Common myeloid progenitor, CD34-positive (primary cell): ENCODE results near the gene PFN3.

Source experiments
- CTCF ChIA-PET: fragments of 350-600 bp; sonication (Branson Sonifier 250); formaldehyde crosslinking; loops from one replicate; lab custom pipeline; 2021; ENCODE audit warnings: antibody characterized with exemption; lab: Charles Lee
- POLR2A ChIA-PET: fragments of 350-600 bp; sonication (Branson Sonifier 250); formaldehyde crosslinking; loops from one replicate; lab custom pipeline; 2021; ENCODE audit warnings: antibody characterized with exemption; lab: Charles Lee
- DNase-seq, 3 donors: peaks; one replicate each; pipeline versions ENCODE4 v3.0.0 to v3.0.0-alpha.2; 2013
- H3K27ac ChIP-seq, 2 experiments: 1 replicate in 1 of 2; 2 replicates in 1 of 2; pipeline ENCODE4 v1.7.0; 2013; ENCODE audit warnings: inconsistent platforms in 2 of 2, low read length in 2 of 2, mild to moderate bottlenecking in 2 of 2, low read depth in 1 of 2, moderate library complexity in 1 of 2; ENCODE audit not compliant: severe bottlenecking in 2 of 2, insufficient read depth in 1 of 2, poor library complexity in 1 of 2
- H3K27me3 ChIP-seq, 5 experiments: replicated peaks in 2 of 5; 1 replicate in 3 of 5; 2 replicates in 2 of 5; pipeline versions ENCODE4 v1.6.1 to v1.7.0; 2013; ENCODE audit warnings: low read length in 4 of 5, mild to moderate bottlenecking in 2 of 5, moderate library complexity in 2 of 5, inconsistent platforms in 1 of 5; ENCODE audit not compliant: insufficient read depth in 5 of 5, control insufficient read depth in 4 of 5
- H3K36me3 ChIP-seq, 4 experiments: 1 replicate in 2 of 4; 2 replicates in 2 of 4; pipeline versions ENCODE4 v1.6.1 to v1.7.0; 2013; ENCODE audit warnings: low read length in 3 of 4, control low read depth in 1 of 4, mild to moderate bottlenecking in 1 of 4; ENCODE audit not compliant: control insufficient read depth in 4 of 4, insufficient read depth in 4 of 4
- H3K4me1 ChIP-seq, 4 experiments: 1 replicate in 3 of 4; 2 replicates in 1 of 4; pipeline versions ENCODE4 v1.6.1 to v1.7.1; 2013; ENCODE audit warnings: low read length in 3 of 4, mild to moderate bottlenecking in 3 of 4, control low read depth in 1 of 4, inconsistent platforms in 1 of 4, moderate library complexity in 1 of 4; ENCODE audit not compliant: control insufficient read depth in 4 of 4, insufficient read depth in 4 of 4; ENCODE audit errors: control extremely low read depth in 1 of 4
- H3K4me3 ChIP-seq, 7 experiments: 1 replicate in 4 of 7; 2 replicates in 3 of 7; pipeline versions ENCODE4 v1.5.1 to v1.7.0; 2013; ENCODE audit warnings: mild to moderate bottlenecking in 7 of 7, low read length in 6 of 7, moderate library complexity in 6 of 7, inconsistent platforms in 2 of 7, low read depth in 2 of 7, control low read depth in 1 of 7; ENCODE audit not compliant: insufficient read depth in 4 of 7, control insufficient read depth in 1 of 7; ENCODE audit errors: extremely low read depth in 1 of 7
- H3K9me3 ChIP-seq, 5 experiments: 1 replicate in 4 of 5; 2 replicates in 1 of 5; pipeline versions ENCODE4 v1.6.1 to v1.7.1; 2013; ENCODE audit warnings: low read length in 4 of 5, mild to moderate bottlenecking in 2 of 5, inconsistent platforms in 1 of 5, low read depth in 1 of 5, moderate library complexity in 1 of 5; ENCODE audit not compliant: control insufficient read depth in 4 of 5, insufficient read depth in 2 of 5; ENCODE audit errors: control extremely low read depth in 1 of 5
- WGBS: methylation state at CpG from one replicate; pipeline ENCODE4 v1.1.5; 2013; ENCODE audit not compliant: insufficient coverage; 5-methylcytosine and 5-hydroxymethylcytosine counted together

Gene PFN3

GRCh38 chr5:177446200-177447065 lies 46.0 kb upstream of the PFN3 start, which contains the start of gene PRR7:
PRR7 (plus strand) TSS chr5:177446814; CDS start chr5:177455068, 8,254 bp downstream.
- CTCF ChIA-PET = interaction anchor here (0.9 to 26.2 kb wide), 8 partner anchors 8 to 85 kb away, joined by 3 to 509 read pairs (median 54); partner anchors contain the start of genes DOK3, F12, GRK6 and PFN3
- Histone ChIP-seq H3K27me3 (no peaks in the 10 kb centered on the region), H3K27ac (no peak within 1 kb of the TSS), H3K4me3 (peak within 1 kb of the TSS; percentile 16 to 79 (median 55)), H3K9me3 (no peaks in the 10 kb centered on the region), H3K36me3 (peaks cover 0 to 23% (median 13%) of the 10 kb centered on the region in 4 experiments), H3K4me1 (peaks cover 0 to 41% (median 25%) of the 10 kb centered on the region in 4 experiments)
- WGBS = 0% methylated on average over 85 of the region's 89 CpGs
- peak; percentile 47 to 84 (median 76) for DNase-seq
- POLR2A ChIA-PET = interaction anchor here (1.0 to 5.9 kb wide), 4 partner anchors 8 to 42 kb away, joined by 3 to 34 read pairs (median 14); no protein-coding TSS in a partner anchor

GRCh38 chr5:177445917-177446199 lies 45.4 kb upstream of the PFN3 start:
- H3K27me3 ChIP-seq = no peaks in the 10 kb centered on the region
- H3K4me1 ChIP-seq = peaks cover 0 to 41% (median 25%) of the 10 kb centered on the region in 4 experiments
- no peaks in the 10 kb centered on the region for H3K9me3 ChIP-seq
- CTCF ChIA-PET = interaction anchor here (0.9 to 26.2 kb wide), 7 partner anchors 9 to 84 kb away, joined by 3 to 509 read pairs (median 104); partner anchors contain the start of genes DOK3, F12, GRK6 and PFN3
- H3K4me3 ChIP-seq = peak overlapping the region in 6 of 7 experiments; percentile 48 to 79 (median 61)
- peaks cover 0 to 29% (median 16%) of the 10 kb centered on the region in 4 experiments for H3K36me3 ChIP-seq
- POLR2A ChIA-PET = interaction anchor here (1.0 to 5.9 kb wide), 3 partner anchors 9 to 41 kb away, joined by 6 to 34 read pairs (median 21); no protein-coding TSS in a partner anchor
- H3K27ac ChIP-seq = no peak overlapping the region
- 0% methylated on average over 1 of the region's 8 CpGs for WGBS
- DNase-seq = no peak

GRCh38 chr5:177445052-177445916 lies 44.8 kb upstream of the PFN3 start:
- POLR2A ChIA-PET = interaction anchor here (1.2 to 5.9 kb wide), 4 partner anchors 9 to 52 kb away, joined by 4 to 34 read pairs (median 14); partner anchors contain the start of gene PDLIM7
- peak in 1 of 3 donors; percentile 39 for DNase-seq
- peaks cover 0 to 35% (median 20%) of the 10 kb centered on the region in 4 experiments for H3K36me3 ChIP-seq

GRCh38 chr5:177444106-177445051 lies 43.9 kb upstream of the PFN3 start:
- 95% methylated on average over 5 of the region's 7 CpGs for WGBS
- DNase-seq = peak in 1 of 3 donors; percentile 37
- Histone ChIP-seq H3K36me3 (peaks cover 0 to 44% (median 29%) of the 10 kb centered on the region in 4 experiments), H3K27me3 (no peaks in the 10 kb centered on the region), H3K9me3 (no peaks in the 10 kb centered on the region), H3K4me3 (no peak overlapping the region), H3K27ac (no peak overlapping the region), H3K4me1 (peaks cover 0 to 41% (median 25%) of the 10 kb centered on the region in 4 experiments)
- CTCF ChIA-PET = interaction anchor here (1.4 to 26.2 kb wide), 5 partner anchors 10 to 135 kb away, joined by 3 to 509 read pairs (median 265); partner anchors contain the start of genes F12, GRK6, PFN3 and SLC34A1
- POLR2A ChIA-PET = interaction anchor here (0.7 to 5.9 kb wide), 7 partner anchors 10 to 53 kb away, joined by 3 to 34 read pairs (median 4); partner anchors contain the start of genes GRK6 and PDLIM7

More at GRCh38 chr5:177445052-177445916, 44.8 kb upstream of the PFN3 start:
- CTCF ChIA-PET = interaction anchor here (0.7 to 26.2 kb wide), 7 partner anchors 9 to 87 kb away, joined by 3 to 509 read pairs (median 104); partner anchors contain the start of genes DOK3, F12, GRK6 and PFN3
- peaks cover 0 to 41% (median 25%) of the 10 kb centered on the region in 4 experiments for H3K4me1 ChIP-seq
- no peak overlapping the region for H3K27ac ChIP-seq
- no peaks in the 10 kb centered on the region for H3K9me3 ChIP-seq
- WGBS = 68% methylated on average over 5 of the region's 10 CpGs
- H3K4me3 ChIP-seq = peak overlapping the region in 2 of 7 experiments; percentile 72 to 79
- no peaks in the 10 kb centered on the region for H3K27me3 ChIP-seq

GRCh38 chr5:177443144-177443983 lies 42.9 kb upstream of the PFN3 start:
- WGBS = 89% methylated on average over 14 of the region's 15 CpGs
- no peak overlapping the region for H3K4me3 ChIP-seq
- H3K36me3 ChIP-seq = peaks cover 5 to 52% (median 35%) of the 10 kb centered on the region in 4 experiments
- peaks cover 0 to 37% (median 22%) of the 10 kb centered on the region in 4 experiments for H3K4me1 ChIP-seq
- H3K27me3 ChIP-seq = no peaks in the 10 kb centered on the region
- DNase-seq = no peak
- CTCF ChIA-PET = interaction anchor here (1.4 to 26.2 kb wide), 5 partner anchors 11 to 133 kb away, joined by 3 to 509 read pairs (median 265); partner anchors contain the start of genes F12, GRK6, PFN3 and SLC34A1
- POLR2A ChIA-PET = interaction anchor here (1.2 to 5.9 kb wide), 5 partner anchors 11 to 39 kb away, joined by 3 to 34 read pairs (median 4); partner anchors contain the start of gene GRK6
- H3K27ac ChIP-seq = no peak overlapping the region
- no peaks in the 10 kb centered on the region for H3K9me3 ChIP-seq
